NCI-H1436 (cell line): ENCODE results near the gene SLC6A19.

Experiments used
- DNase-seq: peaks from one replicate; lab custom pipeline; 2025; lab: John Stamatoyannopoulos, UW

The SLC6A19 gene

DNA sequence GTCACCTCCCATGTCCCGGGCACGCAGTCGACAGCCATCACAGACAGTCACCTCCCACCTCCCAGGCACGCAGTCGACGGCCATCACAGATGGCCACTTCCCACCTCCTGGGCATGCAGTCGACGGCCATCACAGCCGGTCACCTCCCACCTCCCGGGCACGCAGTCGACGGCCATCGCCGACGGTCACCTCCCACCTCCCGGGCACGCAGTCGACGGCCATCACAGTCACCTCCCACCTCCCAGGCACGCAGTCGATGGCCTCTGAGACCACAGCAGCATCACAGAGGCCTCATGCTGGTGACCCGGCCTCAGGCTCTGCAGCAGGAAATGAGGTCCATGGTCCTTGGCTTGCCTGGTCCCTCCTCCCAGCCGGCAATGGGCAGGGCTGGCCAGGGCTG, 5.5 kb upstream of the SLC6A19 start:
- no peak for DNase-seq

DNA sequence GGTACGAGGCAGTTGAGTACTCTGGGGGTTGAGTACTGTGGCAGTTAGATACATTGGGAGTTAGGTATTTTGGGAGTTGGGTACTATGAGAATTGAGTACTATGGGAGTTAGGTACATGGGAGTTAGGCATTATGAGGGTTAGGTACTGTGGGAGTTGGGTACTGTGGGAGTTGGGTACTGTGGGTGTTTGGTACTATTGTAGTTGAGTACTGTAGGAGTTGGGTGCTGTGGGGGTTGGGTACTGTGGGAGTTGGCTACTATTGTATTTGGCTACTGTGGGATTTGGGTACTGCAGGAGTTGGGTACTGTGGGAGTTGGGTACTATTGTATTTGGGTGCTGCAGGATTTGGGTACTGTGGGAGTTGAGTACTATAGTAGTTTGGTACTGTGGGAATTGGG, 4.8 kb upstream of the SLC6A19 start:
- DNase-seq, result no peak

DNA sequence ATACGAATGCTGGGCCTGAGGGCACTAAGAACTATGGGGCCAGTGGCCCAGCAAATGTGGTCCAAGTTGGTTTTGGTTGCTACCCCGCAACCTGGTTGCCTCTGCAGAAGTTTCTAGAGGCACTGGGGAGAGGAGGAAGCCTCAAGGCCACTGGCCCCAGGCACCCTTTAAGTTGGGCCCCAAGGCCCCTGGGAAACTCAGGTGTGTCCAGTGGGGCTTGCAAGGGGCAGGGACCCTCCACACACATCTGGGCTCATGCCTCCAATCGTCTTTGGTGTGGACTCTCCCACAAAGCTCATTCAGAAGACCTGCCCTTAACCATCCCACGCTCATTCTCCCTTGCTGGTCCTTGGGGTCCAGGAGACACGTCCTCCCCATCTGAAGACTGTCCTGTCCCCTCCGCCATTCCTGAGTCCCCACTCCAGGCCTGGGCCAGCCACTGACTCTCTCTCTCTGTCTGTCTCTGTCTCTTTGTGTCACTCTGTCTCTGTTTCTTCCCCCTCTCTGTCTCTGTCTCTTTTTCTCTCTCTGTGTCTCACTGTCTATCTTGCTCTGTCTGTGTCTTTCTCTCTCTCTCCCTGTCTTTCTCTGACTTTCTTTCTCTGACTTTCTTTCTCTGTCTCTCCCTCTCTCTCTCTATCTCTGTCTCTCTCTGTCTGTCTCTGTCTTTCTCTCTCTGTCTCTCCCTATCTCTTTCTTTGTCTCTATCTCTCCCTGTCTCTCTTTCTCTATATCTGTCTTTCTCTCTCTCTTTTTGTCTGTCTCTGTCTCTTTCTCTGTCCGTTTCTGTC, 3.3 kb upstream of the SLC6A19 start:
- no peak for DNase-seq

DNA sequence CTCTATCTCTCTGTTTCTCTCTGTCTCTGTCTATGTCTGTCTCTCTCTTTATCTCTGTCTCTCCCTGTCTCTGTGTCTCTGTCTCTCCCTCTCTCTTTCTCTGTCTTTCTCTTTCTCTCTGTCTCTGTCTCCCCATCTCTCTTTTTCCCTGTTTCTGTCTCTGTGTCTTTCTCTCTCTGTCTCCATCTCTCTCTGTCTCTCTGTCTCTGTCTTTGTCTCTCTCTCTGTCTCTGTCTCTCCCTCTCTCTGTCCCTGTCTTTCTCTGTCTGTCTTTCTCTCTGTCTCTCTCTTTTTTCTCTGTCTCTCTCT, 2.1 kb upstream of the SLC6A19 start:
- no peak for DNase-seq

- DNase-seq, result no peak
These were observed 1.5 kb upstream of the SLC6A19 start for GRCh38 chr5:1199649-1200494.

DNA sequence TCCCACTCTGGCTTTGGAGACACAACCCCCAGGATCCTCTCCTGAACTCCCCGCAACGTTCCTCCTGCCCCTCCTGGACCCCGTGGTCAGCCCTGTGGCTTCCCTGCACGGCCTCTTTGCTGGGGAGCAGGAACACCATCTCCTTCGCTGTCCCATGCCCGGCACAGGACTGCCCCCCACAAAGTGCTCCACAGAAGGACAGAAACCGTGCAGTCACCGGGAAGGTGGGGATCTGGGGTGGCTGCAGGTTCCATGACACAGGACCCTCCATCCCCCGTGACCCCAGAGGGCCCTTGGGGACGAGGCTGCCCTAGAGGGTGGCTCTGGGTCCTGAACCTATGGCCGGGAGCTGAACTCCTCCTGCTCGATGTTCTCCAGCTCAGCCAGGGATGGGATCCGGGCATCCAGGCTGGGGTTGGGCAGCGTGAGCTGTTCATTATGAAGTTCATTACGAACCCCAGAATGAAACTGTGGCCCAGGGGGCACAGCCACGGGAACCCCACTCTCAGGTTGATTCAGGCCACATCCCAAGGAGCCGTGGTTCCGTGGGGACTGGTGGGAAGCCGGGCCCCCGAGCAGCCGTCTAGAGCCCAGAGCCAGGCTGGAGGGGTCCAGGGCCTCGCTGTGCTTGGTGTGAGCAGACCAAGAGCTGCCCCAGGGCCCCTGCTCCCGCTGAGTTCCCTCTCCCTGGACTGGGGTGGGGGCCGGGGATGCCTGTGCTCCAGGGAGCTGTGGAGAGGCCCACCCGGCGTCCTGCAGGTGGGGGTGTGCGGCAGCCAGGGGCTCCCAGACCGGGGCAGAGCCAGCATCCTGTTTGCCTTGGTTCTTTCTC, 684 bp upstream of the SLC6A19 start:
- no peak for DNase-seq

GRCh38 chr5:1202026-1202797, 817 bp downstream of the SLC6A19 start:
- no peak for DNase-seq

DNA sequence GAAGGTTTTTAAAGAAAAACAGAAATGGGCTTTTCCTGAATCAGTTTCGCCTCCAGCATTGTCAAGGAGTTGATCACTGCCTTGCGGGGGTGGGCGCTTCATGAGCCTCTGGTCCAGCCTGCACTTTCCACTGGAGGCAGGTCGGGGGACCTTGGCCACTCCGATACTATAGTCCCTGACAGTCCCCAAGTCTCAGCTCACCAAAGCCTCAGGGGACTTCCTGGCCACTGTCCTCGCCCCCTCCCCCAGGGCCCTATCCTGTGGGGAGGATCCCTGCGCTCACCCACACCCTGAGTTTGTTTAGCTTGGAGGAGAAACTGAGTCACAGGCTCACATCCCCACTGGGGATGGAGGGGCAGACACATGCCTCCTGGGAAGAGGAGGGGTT, 1.4 kb downstream of the SLC6A19 start:
- DNase-seq, result no peak

GRCh38 chr5:1203311-1203967, 2.0 kb downstream of the SLC6A19 start:
- DNase-seq, result no peak

DNA sequence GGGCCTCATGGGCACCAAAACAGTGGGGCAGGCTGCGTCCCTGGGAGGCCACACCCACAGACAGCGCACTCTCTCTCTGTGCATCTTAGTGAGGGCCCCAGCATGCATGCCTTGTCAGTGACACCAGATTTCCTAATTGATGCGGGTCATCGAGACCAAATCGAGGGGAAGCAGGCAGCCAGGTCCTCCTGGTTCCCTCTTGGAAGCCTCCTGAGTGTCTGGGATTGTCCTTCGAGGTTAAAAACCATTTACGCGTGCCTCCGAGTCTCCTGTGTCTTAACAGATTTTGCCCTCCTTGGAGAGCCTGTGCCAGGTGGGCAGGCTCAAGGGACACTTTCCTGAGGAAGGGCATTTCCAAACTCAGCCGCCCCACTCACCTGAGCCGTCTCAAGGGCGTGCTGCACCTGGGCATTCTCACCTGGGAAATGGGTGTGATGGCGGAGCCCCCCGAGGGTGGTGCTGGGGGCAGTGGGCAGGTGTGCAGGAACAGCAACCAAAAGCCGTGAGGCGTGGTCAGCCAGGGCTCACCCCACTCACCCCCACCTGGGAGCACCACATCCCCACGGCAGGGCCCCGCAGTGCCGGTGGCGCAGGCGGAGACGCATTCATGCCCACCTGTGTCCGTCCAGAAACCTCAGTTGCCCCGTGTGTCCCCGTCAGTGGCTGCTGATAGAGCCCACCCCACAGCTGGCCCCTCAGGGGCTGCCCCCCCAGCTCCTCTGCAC, 2.7 kb downstream of the SLC6A19 start:
- no peak for DNase-seq

DNA sequence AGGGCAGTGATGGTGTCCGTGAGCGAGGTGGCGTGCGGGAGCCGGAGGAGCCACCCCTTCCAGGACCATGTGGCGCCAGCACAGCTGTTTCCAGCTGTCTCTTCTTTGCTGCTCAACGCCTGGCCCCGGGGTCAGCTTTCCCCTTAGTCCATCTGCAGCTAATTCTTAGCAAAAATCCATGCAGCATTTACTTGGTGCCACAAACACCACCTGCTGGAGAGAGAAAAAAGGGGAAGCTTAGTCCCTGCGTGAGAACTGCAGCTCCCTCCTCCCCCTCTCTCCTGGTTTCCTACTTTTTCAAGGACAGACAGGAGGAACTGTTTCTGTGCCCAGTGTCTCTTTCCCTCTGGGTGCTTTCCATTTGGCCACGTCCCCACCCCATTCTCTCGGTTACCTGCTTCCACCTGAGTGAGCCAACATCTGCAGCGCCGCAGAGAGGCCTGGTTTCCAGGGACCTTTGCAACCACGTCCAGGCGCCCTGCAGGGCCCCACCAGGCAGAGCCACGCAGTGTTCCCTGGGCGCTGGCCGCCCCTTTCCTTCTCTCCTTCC, 3.4 kb downstream of the SLC6A19 start:
- DNase-seq, result peak; percentile 21

- DNase-seq, result no peak
These were observed 4.1 kb downstream of the SLC6A19 start for GRCh38 chr5:1205255-1206180.

DNA sequence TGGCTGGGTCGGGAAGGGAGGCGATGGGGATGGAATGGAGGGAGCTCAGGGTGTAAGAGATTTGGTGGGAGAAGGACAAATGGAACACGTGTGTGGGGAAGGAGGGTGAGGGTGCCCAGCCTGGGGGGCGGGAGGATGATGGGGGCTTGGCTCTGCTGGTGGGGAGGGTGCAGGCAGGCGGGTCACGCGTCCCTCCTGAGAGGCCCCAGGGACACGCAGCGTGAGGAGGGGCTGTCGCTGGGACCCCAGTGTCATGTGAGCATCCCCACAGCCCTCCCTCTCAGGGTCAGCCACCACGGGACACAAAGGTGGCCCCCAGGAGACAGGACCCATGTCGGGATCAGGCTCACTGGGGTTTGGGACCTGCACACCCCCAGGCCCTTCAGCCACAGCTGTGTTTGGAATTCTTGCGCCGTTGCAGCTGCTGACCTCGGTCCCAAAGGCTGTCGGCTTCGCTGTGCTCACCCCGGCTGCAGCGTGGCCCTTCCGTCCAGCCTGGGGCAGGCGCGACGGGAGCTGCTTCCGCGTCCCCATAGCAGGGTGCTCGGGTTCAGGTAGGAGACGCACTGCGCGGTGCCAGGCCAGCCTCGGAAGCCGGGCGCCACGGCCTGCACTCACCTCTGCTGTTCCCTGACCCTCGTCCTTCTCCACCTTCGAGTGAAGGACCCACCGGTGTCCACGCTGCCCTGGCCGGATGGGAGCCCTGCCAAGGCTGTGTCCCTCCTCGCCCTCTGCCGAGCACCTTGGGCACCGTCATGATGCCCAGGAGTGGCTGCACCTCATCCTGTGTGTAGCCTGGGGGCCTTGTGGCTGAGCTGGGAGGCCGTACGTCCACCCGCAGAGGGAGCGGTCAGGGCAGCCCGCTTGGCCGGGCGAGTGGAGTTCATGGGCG, 5.4 kb downstream of the SLC6A19 start:
- DNase-seq, result no peak

- DNase-seq, result no peak
These were observed 6.2 kb downstream of the SLC6A19 start for GRCh38 chr5:1207555-1207954.

GRCh38 chr5:1208221-1208742, 6.9 kb downstream of the SLC6A19 start:
- DNase-seq, result no peak

- DNase-seq, result no peak
These were observed 7.5 kb downstream of the SLC6A19 start for GRCh38 chr5:1208743-1209488.

DNA sequence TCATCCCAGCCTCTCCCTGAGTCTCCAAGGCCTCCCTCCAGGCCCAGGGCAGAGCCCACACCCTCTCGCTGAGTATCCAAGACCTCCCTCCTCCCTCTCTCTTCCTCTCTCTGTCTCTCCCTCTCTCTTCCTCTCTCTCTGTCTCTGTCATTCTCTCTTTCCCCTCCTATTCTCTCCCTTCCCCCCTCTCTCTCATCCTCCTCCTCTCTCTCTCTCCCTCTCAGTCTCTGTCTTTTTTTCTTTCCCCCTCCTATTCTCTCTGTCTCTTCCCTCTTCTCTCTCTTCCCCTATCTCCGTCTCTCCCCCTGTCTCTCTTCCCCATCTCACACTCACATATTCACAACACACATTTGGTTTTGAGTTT, 8.1 kb downstream of the SLC6A19 start:
- no peak for DNase-seq
